A673 (cell line): ENCODE measurements around the gene ADH1C.
"Not testable (repeated sequence)": the region's sequence is repeated elsewhere in the genome, so short reads cannot be mapped to it uniquely, and the experiment has no call there.

Experiments used
- EZH2 ChIP-seq: fragments of 200-600 bp; sonication (generic); IDR thresholded peaks from 2 replicates; pipeline ENCODE4 v1.6.1; 2017; ENCODE audit warnings: borderline replicate concordance, low read depth, mild to moderate bottlenecking, mixed read lengths, antibody characterized with exemption, low read length; ENCODE audit not compliant: poor library complexity, severe bottlenecking
- TF ChIP-seq, protein P1 (sequence below): fragments of 300-800, 200-600 bp; sonication (generic); conservative IDR thresholded peaks from 2 replicates; pipeline ENCODE4 v1.5.1; 2017; ENCODE audit warnings: low read depth, mild to moderate bottlenecking, antibody characterized with exemption, low read length, moderate library complexity, mixed read lengths

DNA sequence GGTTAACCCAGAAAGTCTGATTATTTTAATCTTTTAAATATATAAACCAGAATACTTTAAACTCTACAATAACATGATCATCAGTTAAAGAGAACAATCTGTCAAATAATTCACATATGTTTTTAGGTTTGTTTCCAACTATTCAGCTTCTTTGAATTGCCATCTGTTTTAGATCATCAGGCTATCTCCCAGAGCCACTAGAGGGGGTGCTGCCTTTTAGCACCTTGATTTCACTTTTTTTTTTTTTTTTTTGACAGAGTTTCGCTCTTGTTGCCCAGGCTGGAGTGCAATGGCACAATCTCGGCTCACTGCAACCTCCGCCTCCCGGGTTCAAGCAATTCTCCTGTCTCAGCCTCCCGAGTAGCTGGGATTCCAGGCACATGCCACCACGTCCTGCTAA, 24.8 kb upstream of the ADH1C start:
- TF ChIP-seq, protein P1, sequence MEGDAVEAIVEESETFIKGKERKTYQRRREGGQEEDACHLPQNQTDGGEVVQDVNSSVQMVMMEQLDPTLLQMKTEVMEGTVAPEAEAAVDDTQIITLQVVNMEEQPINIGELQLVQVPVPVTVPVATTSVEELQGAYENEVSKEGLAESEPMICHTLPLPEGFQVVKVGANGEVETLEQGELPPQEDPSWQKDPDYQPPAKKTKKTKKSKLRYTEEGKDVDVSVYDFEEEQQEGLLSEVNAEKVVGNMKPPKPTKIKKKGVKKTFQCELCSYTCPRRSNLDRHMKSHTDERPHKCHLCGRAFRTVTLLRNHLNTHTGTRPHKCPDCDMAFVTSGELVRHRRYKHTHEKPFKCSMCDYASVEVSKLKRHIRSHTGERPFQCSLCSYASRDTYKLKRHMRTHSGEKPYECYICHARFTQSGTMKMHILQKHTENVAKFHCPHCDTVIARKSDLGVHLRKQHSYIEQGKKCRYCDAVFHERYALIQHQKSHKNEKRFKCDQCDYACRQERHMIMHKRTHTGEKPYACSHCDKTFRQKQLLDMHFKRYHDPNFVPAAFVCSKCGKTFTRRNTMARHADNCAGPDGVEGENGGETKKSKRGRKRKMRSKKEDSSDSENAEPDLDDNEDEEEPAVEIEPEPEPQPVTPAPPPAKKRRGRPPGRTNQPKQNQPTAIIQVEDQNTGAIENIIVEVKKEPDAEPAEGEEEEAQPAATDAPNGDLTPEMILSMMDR: peak; percentile 41
- TF ChIP-seq EZH2: not testable (repeated sequence)
